G401 (cell line): Measurements from ENCODE around the gene ADCY9. TPM values are rescaled to one million over a fixed set of nuclear protein-coding genes. Genes with fewer than 3 reads are reported as not detected.

ENCODE experiments used
- total RNA-seq: library from RNA; depleted of rRNA; stranded (reverse); fragments of >200 nt; shearing (Covaris generic); gene quantifications from 2 replicates; pipeline ENCODE4 v1.2.3, GENCODE V29; 2014; rRNA removed

ADCY9 gene
- total RNA-seq, 1 experiment from 2014 or later: 2.6 TPM

Other genes starting within 250 kb of the ADCY9 start
- gene CREBBP, start 235.7 kb downstream of the ADCY9 start, total RNA-seq: 6.2 and 8.6 TPM in 2 replicates
- gene SRL, start 125.6 kb upstream of the ADCY9 start, total RNA-seq: 0.07 and 0.37 TPM in 2 replicates
- gene TFAP4, start 156.6 kb upstream of the ADCY9 start, total RNA-seq: 14.5 and 38.3 TPM in 2 replicates
- 0.44 and 0.80 TPM in 2 replicates for gene GLIS2, start 199.6 kb upstream of the ADCY9 start, total RNA-seq
- gene PAM16, start 234.9 kb upstream of the ADCY9 start, total RNA-seq: 68.3 and 83.9 TPM in 2 replicates